ENCODE data around the gene CTSZ. TPM values are rescaled to one million over a fixed set of nuclear protein-coding genes. Genes with fewer than 3 reads are reported as not detected.

CTSZ gene
- total RNA-seq (2022; extraction: Qiagen RNA extraction; ENCODE audit: low read depth): 155 to 184 TPM (median 173 TPM) in 5 replicates

GRCh38 chr20:59006864-59007664 is at the start of gene CTSZ:
Gene CTSZ (minus strand): TSS chr20:59007254. CDS start chr20:59007128, 126 bp downstream.

GRCh38 chr20:59042151-59042795 is 35.2 kb upstream of the CTSZ start, which contains the start of gene PRELID3B:
Gene PRELID3B (minus strand): TSS chr20:59042786. CDS start chr20:59042730, 56 bp downstream.

GRCh38 chr20:59032023-59032712 is 25.1 kb upstream of the CTSZ start, which contains the start of gene ATP5F1E:
Gene ATP5F1E (minus strand): TSS chr20:59032335. CDS start chr20:59032251, 84 bp downstream.

GRCh38 chr20:59019217-59019616 is 12.2 kb upstream of the CTSZ start, which contains the start of gene TUBB1:
Gene TUBB1 (plus strand): TSS chr20:59019429. CDS start chr20:59019523, 94 bp downstream.

GRCh38 chr20:58980711-58981627 is 26.1 kb downstream of the CTSZ start, which contains the start of gene NELFCD:
Gene NELFCD (plus strand): TSS chr20:58981256. CDS start chr20:58981310, 54 bp downstream.

Other genes starting within 250 kb of the CTSZ start
- not detected in 5 replicates for gene GNAS-AS1, start 156.4 kb downstream of the CTSZ start, total RNA-seq (2022; extraction: Qiagen RNA extraction; ENCODE audit: low read depth)
- gene GNAS, start 154.5 kb downstream of the CTSZ start, total RNA-seq (2022; extraction: Qiagen RNA extraction; ENCODE audit: low read depth): 662 to 718 TPM (median 697 TPM) in 5 replicates
- 44.0 to 46.8 TPM (median 45.0 TPM) in 5 replicates for gene NELFCD, start 26.0 kb downstream of the CTSZ start, total RNA-seq (2022; extraction: Qiagen RNA extraction; ENCODE audit: low read depth)
- 0.02 TPM in 1 of 5 replicates, not detected in the others for gene TUBB1, start 12.2 kb upstream of the CTSZ start, total RNA-seq (2022; extraction: Qiagen RNA extraction; ENCODE audit: low read depth)
- gene ATP5F1E, start 25.1 kb upstream of the CTSZ start, total RNA-seq (2022; extraction: Qiagen RNA extraction; ENCODE audit: low read depth): 91.8 to 114 TPM (median 94.5 TPM) in 5 replicates
- 53.9 to 69.9 TPM (median 64.5 TPM) in 5 replicates for gene PRELID3B, start 35.5 kb upstream of the CTSZ start, total RNA-seq (2022; extraction: Qiagen RNA extraction; ENCODE audit: low read depth)
- not detected in 5 replicates for gene ZNF831, start 156.6 kb upstream of the CTSZ start, total RNA-seq (2022; extraction: Qiagen RNA extraction; ENCODE audit: low read depth)